ENCODE results near the gene TNKS1BP1.

DNA sequence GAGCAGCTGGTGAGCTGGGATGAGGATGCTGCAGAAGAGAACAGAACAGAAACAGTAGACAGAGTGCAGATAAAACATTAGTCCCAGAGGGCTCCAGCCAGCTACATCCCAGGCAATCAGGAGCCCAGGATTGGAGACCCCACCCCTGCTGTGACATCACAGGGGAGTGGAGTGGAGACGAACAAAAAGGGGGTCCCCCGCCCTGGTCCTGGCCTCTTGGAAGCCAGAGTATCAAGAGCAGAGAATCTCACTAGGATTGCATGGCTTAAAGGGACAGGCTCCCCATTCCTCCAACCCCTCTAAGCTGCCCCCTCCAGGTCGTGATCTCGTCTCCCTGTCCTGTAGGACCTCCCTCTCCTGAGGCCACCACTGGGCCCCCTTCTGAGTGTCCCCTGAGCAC is 13.4 kb upstream of the TNKS1BP1 start, which contains the start of gene P2RX3:
- TF ChIP-seq, protein P1, sequence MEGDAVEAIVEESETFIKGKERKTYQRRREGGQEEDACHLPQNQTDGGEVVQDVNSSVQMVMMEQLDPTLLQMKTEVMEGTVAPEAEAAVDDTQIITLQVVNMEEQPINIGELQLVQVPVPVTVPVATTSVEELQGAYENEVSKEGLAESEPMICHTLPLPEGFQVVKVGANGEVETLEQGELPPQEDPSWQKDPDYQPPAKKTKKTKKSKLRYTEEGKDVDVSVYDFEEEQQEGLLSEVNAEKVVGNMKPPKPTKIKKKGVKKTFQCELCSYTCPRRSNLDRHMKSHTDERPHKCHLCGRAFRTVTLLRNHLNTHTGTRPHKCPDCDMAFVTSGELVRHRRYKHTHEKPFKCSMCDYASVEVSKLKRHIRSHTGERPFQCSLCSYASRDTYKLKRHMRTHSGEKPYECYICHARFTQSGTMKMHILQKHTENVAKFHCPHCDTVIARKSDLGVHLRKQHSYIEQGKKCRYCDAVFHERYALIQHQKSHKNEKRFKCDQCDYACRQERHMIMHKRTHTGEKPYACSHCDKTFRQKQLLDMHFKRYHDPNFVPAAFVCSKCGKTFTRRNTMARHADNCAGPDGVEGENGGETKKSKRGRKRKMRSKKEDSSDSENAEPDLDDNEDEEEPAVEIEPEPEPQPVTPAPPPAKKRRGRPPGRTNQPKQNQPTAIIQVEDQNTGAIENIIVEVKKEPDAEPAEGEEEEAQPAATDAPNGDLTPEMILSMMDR (conservative IDR thresholded peaks at IDR 0.05), result no peak
- TF ChIP-seq ZFX (IDR thresholded peaks at IDR 0.05), result no peak
